HG03575 (cell line): ENCODE data around the gene MACROD2.
"Not testable (repeated sequence)": the region's sequence is repeated elsewhere in the genome, so short reads cannot be mapped to it uniquely, and the experiment has no call there.

ENCODE experiments used
- ATAC-seq: cut with Tn5 transposase; IDR thresholded peaks from one replicate; pipeline ENCODE4 v1.9.1; 2021; ENCODE audit not compliant: unreplicated experiment, insufficient number of reproducible peaks, low FRiP score; ENCODE audit errors: extremely low read depth

Gene MACROD2

GRCh38 chr20:15759594-15759993 lies 1764.3 kb downstream of the MACROD2 start:
- no peak for ATAC-seq

DNA sequence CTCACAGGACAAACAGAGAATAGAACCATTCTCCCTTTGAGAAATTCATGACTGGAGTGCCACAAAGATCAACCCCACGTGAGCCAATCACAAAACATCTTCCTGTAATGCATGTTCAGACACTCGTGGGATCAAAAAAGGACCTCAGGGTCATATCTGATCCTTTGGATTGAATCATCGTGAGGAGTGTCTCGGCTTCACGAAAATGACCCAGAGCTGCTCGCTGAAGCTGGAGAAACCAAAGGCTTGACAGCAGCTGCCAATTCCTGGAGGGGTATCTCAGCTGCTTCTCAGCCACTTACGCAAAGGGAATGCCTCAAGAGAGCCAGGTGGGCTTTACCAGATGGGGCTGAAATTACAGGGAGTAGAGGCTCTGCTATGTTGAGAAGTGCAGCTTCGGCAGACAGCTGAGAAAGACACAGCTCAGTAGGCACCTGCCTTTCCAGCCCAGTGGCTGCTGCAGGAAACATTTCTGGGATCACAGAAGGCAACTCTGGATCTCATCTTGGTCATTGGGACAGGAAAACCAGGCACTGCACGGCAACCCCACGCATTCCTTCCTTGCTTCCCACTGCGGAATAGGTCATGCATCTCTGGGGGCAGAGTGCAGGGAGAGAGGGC lies 1764.8 kb downstream of the MACROD2 start:
- no peak for ATAC-seq

DNA sequence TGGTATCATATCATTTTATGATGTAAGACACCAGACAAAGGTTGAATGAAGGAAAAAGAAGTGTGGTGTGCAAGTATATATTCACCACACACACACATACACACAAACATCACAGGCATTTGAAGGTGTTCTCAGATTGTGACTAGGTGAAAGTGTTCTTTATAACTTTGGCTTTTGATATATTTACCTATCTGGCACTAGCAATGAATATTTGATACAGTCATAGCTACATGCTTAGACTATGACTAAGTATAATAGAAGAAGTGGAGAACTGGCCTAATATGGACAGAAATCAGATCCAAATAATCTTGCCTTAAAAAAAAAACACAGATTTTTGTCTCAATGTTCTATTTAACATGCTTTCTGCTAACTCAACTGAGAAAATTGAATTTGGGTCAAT lies 1768.0 kb downstream of the MACROD2 start:
- no peak for ATAC-seq

- no peak for ATAC-seq
Observed at GRCh38 chr20:15767586-15767985, 1772.3 kb downstream of the MACROD2 start.

GRCh38 chr20:15767999-15768741 lies 1772.9 kb downstream of the MACROD2 start:
- ATAC-seq = no peak

GRCh38 chr20:15772826-15773225 lies 1777.5 kb downstream of the MACROD2 start:
- ATAC-seq = no peak

DNA sequence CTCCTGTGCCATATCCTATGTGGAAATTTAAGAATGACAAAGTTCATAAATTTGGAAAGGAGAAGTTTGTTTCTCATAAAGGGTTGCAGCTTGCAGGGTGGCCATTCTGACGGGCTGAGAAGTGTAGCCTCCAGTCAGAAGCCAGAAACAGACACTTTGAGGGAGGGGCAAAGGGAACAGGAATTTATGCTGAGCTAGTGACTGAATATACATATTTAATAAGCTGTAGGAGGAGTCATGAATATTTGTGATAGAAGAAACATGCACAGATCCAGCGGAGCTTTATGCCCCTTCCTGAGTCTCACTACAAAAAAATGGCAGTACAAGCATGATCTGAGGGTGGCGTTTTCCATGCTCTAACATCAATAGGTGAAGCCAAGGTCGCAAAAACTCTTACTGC lies 1779.6 kb downstream of the MACROD2 start:
- no peak for ATAC-seq

GRCh38 chr20:15776770-15777466 lies 1781.6 kb downstream of the MACROD2 start:
- no peak for ATAC-seq

DNA sequence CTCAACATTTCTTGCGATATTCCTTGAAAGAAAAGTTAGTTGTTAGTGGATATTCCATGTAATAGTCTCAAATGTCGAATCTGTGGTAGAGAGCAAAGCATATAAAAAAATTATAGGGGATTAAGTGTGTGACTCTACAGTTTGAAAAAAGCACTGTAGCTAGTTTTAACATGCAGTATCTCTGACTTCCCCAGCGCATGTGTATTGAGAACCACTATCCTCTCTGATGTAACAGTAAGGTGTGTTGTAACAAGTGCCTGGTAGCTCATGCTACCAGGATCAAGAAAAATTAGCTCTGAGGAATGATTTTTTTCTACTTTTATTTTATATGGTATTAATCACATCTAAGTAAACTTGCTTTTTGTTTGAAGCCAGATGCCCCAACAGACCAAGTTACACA lies 1788.7 kb downstream of the MACROD2 start:
- no peak for ATAC-seq

DNA sequence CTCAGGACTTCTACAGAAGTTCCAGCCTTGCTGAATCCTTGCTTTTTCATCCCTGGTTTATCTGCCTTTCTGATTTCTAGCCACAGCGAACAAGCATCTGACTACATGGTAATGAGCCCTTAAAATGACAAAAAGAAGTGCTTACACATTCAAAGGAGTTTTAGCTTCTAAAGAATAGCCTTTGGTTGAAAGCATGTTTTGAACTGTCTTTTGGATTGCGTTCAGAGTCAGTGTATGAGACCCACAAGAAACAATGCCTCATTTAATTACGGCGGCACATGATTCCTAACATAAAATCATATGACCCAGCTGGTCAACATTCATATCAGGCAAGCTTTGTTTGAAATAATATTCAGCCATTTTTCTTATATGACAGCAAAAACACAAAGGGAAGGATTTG lies 1793.8 kb downstream of the MACROD2 start:
- no peak for ATAC-seq

- no peak for ATAC-seq
Observed at GRCh38 chr20:15792855-15793254, 1797.5 kb downstream of the MACROD2 start.

GRCh38 chr20:15794409-15794808 lies 1799.1 kb downstream of the MACROD2 start:
- ATAC-seq = no peak

DNA sequence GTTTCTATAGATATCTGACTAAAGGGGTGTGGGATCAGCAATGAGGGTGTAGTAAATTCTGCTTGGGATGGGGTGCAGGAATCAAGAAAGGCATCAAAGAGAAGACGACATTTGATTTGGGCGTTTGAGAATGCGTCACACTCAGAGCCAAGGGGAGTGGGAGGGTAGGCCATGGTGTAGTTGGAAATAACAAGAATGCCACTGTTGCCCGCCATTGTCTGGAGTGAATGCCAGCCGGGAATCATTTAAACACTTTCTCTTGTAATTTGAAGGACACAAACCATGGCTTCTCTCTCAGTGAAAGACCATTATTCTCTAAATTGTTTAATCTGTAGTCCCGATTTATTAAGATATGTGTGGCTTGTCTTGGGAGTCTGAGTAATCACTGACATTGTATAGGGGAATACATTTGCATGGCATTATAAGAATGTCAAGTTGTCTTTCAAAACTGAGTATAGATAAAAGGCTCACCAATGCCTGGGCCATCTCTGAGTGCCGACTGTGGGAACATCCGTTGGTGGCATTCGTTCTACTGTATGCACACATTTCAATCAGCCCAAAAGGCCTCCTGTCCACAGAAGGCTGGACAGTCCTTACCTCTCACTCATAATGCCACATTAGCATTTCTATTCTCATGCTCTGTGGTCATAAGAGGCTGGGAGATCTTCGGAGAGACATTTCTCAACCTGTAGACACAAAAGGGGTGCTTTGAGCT lies 1800.1 kb downstream of the MACROD2 start:
- no peak for ATAC-seq

- ATAC-seq = no peak
Observed at GRCh38 chr20:15799871-15800270, 1804.6 kb downstream of the MACROD2 start.

DNA sequence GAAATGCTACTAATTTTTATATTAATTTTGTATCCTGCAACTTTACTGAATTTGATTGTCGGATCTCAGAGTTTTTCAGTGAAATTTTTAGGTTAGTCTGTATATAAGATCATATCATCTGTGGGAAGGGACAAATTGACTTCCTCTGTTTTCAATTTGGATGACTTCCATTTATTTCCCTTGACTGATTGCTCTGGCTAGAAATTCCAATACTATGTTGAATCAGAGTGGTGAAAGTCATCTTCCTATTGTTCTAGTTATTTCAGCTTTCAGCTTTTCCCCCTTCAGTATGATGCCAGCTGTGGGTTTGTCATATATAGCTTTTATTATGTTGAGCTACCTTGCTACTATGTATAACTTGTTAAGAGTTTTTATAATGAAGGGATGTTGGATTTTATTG lies 1806.7 kb downstream of the MACROD2 start:
- no peak for ATAC-seq

- ATAC-seq = no peak
Observed at GRCh38 chr20:15805154-15805553, 1809.8 kb downstream of the MACROD2 start.

DNA sequence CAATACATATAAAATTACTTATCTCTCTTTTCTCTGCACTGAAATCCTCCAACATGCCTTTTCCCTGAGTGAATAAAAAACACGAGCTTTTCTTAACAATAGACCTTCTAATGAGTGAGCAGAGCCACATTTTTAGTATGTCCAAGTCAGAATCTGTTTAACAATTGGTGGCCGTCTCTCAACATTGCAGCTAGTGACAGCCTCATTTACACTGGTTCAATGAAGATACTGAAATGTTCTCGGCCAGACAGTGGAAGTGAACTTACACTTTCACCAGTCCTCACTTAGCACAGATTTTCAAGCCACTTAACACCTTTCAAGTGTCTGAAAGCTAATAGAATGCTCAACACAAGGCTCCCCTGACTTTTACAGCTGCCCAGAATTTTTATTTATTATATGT lies 1810.8 kb downstream of the MACROD2 start:
- no peak for ATAC-seq

DNA sequence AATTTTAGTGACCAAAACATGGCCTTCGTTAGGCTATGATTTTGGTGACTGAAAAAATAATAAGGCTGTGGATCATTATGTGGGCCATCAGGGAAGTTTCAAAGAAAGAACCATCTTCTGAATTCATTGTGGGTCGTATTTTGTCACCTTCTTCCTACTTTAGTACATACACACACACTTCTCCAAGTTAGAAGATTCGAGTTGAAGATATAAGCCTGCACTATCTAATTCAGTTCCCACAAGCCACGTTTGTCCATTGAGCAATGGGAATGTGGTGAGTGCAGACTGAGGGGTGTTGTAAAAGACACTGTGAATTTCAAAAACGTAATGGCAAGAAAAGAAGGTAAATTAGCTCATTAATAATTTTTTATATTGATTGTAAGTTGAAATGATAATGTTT lies 1812.0 kb downstream of the MACROD2 start:
- no peak for ATAC-seq

- ATAC-seq = not testable (repeated sequence)
Observed at GRCh38 chr20:15807771-15808170, 1812.5 kb downstream of the MACROD2 start.

DNA sequence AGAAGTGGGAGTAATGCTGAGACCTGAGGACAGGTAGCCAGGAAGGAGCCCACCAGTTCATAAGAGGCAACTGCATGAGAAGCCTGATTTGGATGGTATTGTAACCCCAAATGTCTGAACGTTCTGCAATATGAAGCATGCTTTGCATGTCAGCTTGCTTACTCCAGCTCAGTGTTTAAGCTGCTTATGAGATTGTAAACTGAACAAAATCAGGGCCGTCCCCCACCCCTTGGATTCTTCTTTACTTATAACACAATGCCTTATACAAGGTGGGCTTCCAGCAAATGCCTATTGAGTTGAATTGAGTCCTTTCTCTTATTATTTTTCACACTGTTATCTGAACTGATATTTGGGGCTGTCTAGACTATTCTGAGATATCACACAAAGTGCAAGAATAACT lies 1816.6 kb downstream of the MACROD2 start:
- no peak for ATAC-seq
